GM19324 (cell line): ENCODE results near the gene C10orf62.
"Not testable (repeated sequence)": the region's sequence is repeated elsewhere in the genome, so short reads cannot be mapped to it uniquely, and the experiment has no call there.

Experiments
- ATAC-seq: cut with Tn5 transposase; IDR thresholded peaks from one replicate; pipeline ENCODE4 v1.9.1; 2021; ENCODE audit warnings: mild to moderate bottlenecking, moderate library complexity; ENCODE audit not compliant: unreplicated experiment, low FRiP score

The C10orf62 gene

GRCh38 chr10:97618285-97618684 lies 28.8 kb downstream of the C10orf62 start:
- no peak for ATAC-seq

- no peak for ATAC-seq
Observed at GRCh38 chr10:97618733-97619132, 29.2 kb downstream of the C10orf62 start.

DNA sequence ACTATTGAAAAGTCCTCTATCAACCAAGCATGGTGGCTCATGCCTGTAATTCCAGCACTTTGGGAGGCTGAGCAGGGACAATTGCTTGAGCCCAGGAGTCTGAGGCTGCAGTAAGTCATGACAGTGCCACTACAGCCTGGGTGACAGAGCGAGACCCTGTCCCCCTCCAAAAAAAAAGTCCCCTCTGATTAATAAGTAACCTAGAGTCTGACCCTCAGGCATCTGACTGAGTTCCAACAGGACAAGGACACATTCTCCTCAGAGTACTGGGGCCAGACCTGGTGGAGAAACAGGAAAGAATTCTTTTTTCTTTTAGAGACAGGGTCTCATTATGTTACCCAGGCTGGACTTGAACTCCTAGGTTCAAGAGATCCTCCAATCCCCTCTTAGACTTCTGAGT lies 33.8 kb downstream of the C10orf62 start:
- no peak for ATAC-seq

DNA sequence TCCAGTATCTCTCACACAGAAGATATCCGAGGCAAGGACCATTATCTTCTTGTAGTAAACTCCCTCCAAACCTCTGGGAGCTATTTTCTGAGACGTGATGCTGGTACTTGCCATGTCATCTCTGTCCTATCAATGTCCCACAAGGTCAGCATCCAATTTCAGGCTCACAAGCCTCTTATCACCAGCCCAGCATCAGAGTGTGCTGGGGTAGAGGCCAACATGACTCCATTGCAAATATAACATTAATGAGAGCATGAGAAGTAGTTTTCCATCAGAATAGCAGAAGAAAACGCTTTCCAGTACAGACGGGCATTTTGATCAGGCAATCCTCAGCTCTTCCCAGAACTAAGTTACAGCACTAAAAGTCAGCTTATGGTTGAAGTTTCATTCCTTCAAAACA lies 38.2 kb downstream of the C10orf62 start:
- no peak for ATAC-seq

- no peak for ATAC-seq
Observed at GRCh38 chr10:97628228-97628627, 38.7 kb downstream of the C10orf62 start.

- ATAC-seq, result no peak
Observed at GRCh38 chr10:97629289-97629688, 39.8 kb downstream of the C10orf62 start.

DNA sequence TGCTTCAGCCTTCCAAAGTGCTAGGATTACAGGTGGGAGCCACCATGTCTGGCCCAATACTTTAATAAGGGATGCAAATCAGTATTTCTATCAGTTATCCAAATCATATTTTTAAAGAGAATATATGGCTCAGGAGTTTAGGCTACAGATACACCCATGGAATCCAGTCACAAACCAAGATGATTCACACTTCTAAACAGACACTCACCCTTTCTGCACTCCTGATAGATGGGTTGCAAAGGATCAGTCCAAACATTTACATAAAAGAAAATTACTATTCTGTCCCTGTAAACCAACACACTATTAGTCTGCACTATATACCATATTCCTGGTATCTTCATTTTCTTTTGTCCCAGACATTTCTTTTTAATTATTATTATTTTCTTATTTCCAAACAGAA lies 41.6 kb downstream of the C10orf62 start:
- no peak for ATAC-seq

DNA sequence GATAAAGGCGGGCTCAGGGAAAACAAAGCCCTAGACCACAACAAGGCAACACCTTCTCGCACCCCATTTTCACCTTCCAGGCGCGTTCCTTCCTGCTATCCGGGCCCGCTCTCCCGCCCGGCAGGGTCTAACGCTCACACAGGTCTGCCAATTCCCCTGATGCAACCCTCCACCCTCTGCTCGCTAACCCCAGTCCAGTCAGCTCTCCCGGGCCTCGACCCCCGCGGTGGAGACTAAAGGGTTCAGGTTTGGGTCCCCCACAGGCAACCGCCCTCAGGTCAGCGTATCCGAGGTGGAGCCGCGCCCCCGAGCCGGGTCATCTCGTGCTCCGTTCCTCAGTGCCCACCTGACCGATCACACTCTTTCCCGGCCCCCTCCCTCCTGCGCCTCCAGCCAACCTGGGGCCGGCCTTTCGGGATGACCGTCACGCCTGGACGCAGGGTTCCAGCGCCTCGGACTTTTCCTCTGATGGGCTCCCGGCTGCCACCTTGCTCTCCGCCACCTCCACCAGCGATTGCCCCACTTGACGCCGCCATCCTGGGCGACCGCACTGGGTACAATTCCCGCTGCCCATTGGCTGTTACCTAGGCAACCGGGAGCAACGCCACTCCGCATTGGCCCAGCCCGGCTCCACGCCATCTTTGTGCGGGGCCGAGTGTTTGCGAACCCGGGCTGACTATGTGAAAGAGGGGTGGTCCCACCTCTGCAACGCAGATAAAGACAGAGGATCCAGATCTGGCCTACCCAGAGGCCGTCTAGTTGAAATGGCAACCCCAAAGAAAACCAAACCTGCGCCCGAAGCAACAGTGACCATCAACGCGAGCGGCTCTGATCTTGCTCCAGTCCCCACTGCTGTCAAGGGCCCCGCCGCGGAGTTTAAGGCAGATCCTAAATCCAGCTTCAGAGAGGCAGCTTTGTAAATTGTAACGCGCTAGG lies 43.7 kb downstream of the C10orf62 start, which contains the start of gene MORN4:
MORN4 (minus strand) TSS at position 552 of the 936 bp plus-strand sequence. CDS start 13,847 bp downstream, outside the sequence.
- ATAC-seq, result peak; percentile 99

DNA sequence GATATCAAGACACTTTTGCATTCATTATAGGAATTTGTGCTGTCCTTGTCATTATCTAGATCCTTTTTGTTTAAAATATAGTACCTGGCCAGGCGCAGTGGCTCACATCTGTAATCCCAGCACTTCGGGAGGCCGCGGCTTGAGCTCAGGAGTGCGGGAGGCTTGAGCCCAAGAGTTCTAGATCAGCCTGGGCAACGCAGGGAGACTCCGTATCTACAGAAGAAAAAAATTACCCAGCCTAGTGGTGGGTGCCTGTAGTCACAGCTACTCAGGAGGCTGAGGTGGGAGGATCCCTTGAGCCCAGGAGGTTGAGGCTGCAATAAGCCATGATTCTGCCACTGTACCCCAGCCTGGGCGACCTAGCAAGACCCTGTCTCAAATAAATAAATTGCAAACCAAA lies 44.4 kb downstream of the C10orf62 start:
- ATAC-seq, result no peak

DNA sequence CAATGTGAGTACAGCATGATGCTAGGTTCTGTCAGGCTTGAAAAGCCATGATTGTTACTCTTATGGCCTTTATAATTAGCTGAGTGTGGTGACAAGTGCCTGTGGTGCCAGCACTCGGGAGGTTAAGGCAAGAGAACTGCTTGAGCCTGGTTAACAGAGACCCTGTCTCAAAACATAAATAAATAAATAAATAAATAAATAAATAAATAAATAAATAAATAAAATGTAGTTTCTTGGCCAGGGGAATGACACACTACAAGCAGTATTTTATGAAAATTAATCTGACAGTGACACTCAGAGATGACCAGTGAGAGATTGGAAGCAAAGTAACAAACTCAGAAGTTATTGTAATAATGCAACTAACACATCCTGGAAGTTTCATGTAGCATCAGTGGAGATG lies 46.1 kb downstream of the C10orf62 start:
- no peak for ATAC-seq

GRCh38 chr10:97639090-97639489 lies 49.6 kb downstream of the C10orf62 start:
- not testable (repeated sequence) for ATAC-seq

GRCh38 chr10:97640174-97640867 lies 50.8 kb downstream of the C10orf62 start, which contains the start of gene PI4K2A:
PI4K2A (plus strand) TSS chr10:97640671; CDS start chr10:97640743, 72 bp downstream.
- peak; percentile 99 for ATAC-seq
